Measurements from ENCODE around the gene VAV2.

VAV2 gene

GRCh38 chr9:134004131-134004873 is 12.2 kb upstream of the VAV2 start:
- WGBS = 87% methylated on average over 20 of the region's 20 CpGs
- Histone ChIP-seq H3K4me1 (ENCODE audit: insufficient read depth, low read length) (no peaks in the 10 kb centered on the region), H3K4me3 (ENCODE audit: low read length) (no peak overlapping the region), H3K36me3 (ENCODE audit: insufficient read depth, low read length) (no peaks in the 10 kb centered on the region), H3K9me3 (ENCODE audit: insufficient read depth, low read depth, low read length) (no peaks in the 10 kb centered on the region), H3K27ac (ENCODE audit: low read depth, low read length) (no peak overlapping the region), H3K9ac (ENCODE audit: low read depth, low read length) (no peak overlapping the region), H3K27me3 (ENCODE audit: insufficient read depth, low read length) (no peaks in the 10 kb centered on the region)

DNA sequence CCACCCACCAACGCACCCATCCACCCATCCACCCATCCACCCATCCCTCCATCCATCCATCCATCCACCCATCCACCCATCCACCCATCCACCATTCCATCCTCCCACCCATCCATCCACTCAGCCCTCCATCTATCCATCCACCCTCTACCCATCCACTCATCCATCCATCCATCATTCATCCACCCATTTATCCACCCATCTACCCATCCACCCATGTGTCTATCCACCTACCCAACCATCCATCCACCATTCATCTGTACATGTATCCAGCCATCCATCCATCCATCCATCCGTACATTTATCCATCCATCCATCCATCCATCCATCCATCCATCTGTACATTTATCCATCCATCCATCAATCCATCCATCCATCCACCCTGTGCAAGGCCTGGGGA is 11.1 kb upstream of the VAV2 start:
- H3K4me3 ChIP-seq (ENCODE audit: low read length) = no peak overlapping the region
- no peaks in the 10 kb centered on the region for H3K36me3 ChIP-seq (ENCODE audit: insufficient read depth, low read length)
- WGBS = 81% methylated on average over 2 of the region's 2 CpGs
- H3K27me3 ChIP-seq (ENCODE audit: insufficient read depth, low read length) = no peaks in the 10 kb centered on the region
- H3K9ac ChIP-seq (ENCODE audit: low read depth, low read length) = no peak overlapping the region
- no peak overlapping the region for H3K27ac ChIP-seq (ENCODE audit: low read depth, low read length)
- no peaks in the 10 kb centered on the region for H3K9me3 ChIP-seq (ENCODE audit: insufficient read depth, low read depth, low read length)
- no peaks in the 10 kb centered on the region for H3K4me1 ChIP-seq (ENCODE audit: insufficient read depth, low read length)

- H3K36me3 ChIP-seq (ENCODE audit: insufficient read depth, low read length) = no peaks in the 10 kb centered on the region
- no peak overlapping the region for H3K27ac ChIP-seq (ENCODE audit: low read depth, low read length)
- no peak overlapping the region for H3K4me3 ChIP-seq (ENCODE audit: low read length)
- H3K4me1 ChIP-seq (ENCODE audit: insufficient read depth, low read length) = no peaks in the 10 kb centered on the region
- H3K9ac ChIP-seq (ENCODE audit: low read depth, low read length) = no peak overlapping the region
- 83% methylated on average over 2 of the region's 2 CpGs for WGBS
- H3K27me3 ChIP-seq (ENCODE audit: insufficient read depth, low read length) = no peaks in the 10 kb centered on the region
- no peaks in the 10 kb centered on the region for H3K9me3 ChIP-seq (ENCODE audit: insufficient read depth, low read depth, low read length)
Measured at GRCh38 chr9:134002796-134003195, 10.7 kb upstream of the VAV2 start.

DNA sequence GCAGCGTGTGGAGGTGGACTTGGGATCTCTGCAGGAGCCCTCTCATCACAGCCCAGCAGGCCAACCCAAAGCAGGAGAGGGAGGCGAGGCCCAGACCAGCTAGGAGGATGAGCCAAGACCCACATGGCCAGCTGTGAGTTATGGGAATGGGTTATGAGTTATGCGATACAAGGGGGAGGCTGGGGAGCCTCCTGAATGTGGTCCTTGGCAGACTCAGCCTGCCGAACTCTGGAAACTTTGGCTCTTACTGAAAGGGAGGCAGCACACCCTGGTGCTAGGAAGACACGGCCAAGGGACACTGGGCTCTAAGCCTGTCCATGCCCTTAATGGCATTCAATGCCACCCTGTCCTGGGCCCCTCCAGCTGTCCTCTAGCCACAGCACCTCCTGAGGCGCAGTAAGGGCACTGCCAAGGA is 7.7 kb upstream of the VAV2 start:
- 88% methylated on average over 6 of the region's 6 CpGs for WGBS
- Histone ChIP-seq H3K27me3 (ENCODE audit: insufficient read depth, low read length) (no peaks in the 10 kb centered on the region), H3K36me3 (ENCODE audit: insufficient read depth, low read length) (no peaks in the 10 kb centered on the region), H3K9me3 (ENCODE audit: insufficient read depth, low read depth, low read length) (no peaks in the 10 kb centered on the region), H3K27ac (ENCODE audit: low read depth, low read length) (no peak overlapping the region), H3K9ac (ENCODE audit: low read depth, low read length) (no peak overlapping the region), H3K4me1 (ENCODE audit: insufficient read depth, low read length) (no peaks in the 10 kb centered on the region), H3K4me3 (ENCODE audit: low read length) (no peak overlapping the region)

GRCh38 chr9:133998915-133999595 is 6.9 kb upstream of the VAV2 start:
- H3K36me3 ChIP-seq (ENCODE audit: insufficient read depth, low read length) = no peaks in the 10 kb centered on the region
- no peaks in the 10 kb centered on the region for H3K4me1 ChIP-seq (ENCODE audit: insufficient read depth, low read length)
- 92% methylated on average over 1 of the region's 1 CpG for WGBS
- H3K27ac ChIP-seq (ENCODE audit: low read depth, low read length) = no peak overlapping the region
- H3K9ac ChIP-seq (ENCODE audit: low read depth, low read length) = no peak overlapping the region
- no peak overlapping the region for H3K4me3 ChIP-seq (ENCODE audit: low read length)
- no peaks in the 10 kb centered on the region for H3K9me3 ChIP-seq (ENCODE audit: insufficient read depth, low read depth, low read length)
- H3K27me3 ChIP-seq (ENCODE audit: insufficient read depth, low read length) = no peaks in the 10 kb centered on the region

- Histone ChIP-seq H3K9me3 (ENCODE audit: insufficient read depth, low read depth, low read length) (no peaks in the 10 kb centered on the region), H3K4me1 (ENCODE audit: insufficient read depth, low read length) (peaks cover 5% of the 10 kb centered on the region; the same call in 1 of the 2 replicates), H3K36me3 (ENCODE audit: insufficient read depth, low read length) (no peaks in the 10 kb centered on the region), H3K9ac (ENCODE audit: low read depth, low read length) (no peak overlapping the region), H3K27me3 (ENCODE audit: insufficient read depth, low read length) (no peaks in the 10 kb centered on the region), H3K4me3 (ENCODE audit: low read length) (no peak overlapping the region), H3K27ac (ENCODE audit: low read depth, low read length) (no peak overlapping the region)
- 87% methylated on average over 2 of the region's 2 CpGs for WGBS
Measured at GRCh38 chr9:133997584-133997983, 5.5 kb upstream of the VAV2 start.

- Histone ChIP-seq H3K27me3 (ENCODE audit: insufficient read depth, low read length) (no peaks in the 10 kb centered on the region), H3K27ac (ENCODE audit: low read depth, low read length) (no peak overlapping the region), H3K9ac (ENCODE audit: low read depth, low read length) (no peak overlapping the region), H3K36me3 (ENCODE audit: insufficient read depth, low read length) (no peaks in the 10 kb centered on the region), H3K9me3 (ENCODE audit: insufficient read depth, low read depth, low read length) (no peaks in the 10 kb centered on the region), H3K4me1 (ENCODE audit: insufficient read depth, low read length) (peaks cover 5% of the 10 kb centered on the region; the same call in 1 of the 2 replicates), H3K4me3 (ENCODE audit: low read length) (no peak overlapping the region)
- 78% methylated on average over 24 of the region's 24 CpGs for WGBS
Measured at GRCh38 chr9:133996531-133997520, 4.7 kb upstream of the VAV2 start.

DNA sequence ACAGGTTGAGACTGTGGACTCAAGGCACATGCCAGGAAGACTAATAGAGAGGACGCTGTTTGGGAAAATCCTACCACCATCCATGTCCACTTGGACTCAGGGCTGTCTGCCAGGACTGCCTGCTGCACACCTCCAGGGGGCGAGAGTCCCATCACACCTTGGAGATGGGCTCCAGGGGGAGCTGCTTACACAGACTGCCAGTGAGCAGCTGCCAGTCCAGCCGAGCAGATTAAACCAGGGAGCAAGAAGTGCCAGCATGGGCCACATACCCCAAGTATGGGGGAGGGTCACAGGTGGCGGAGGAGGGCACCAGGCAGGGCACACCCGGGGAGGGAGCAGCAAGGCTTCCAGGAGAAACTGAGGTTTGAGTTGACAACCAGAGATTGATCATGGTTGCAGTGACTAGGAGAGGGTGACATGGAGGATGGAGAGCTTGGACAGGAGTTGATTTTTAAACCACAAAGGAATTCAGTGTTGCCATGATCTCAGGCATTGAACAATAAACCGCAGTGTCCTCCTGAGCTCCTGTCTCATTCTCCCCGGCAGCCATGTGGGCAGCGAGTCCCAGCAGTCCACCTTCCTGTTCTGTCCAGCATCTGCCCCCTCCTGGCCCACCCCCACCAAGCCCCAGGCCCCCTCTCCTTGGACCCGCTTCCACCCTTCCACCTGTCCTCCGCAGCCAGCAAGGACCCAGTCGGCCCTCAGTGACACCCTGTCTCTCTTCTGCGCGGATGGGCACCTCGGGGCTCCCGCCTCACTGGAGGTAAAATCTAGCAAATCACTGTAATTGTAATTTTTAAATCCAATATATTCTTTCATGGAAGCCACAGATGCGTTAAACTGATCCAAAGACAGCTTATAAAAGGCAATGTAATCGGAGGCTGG is 3.1 kb upstream of the VAV2 start:
- no peak overlapping the region for H3K9ac ChIP-seq (ENCODE audit: low read depth, low read length)
- no peaks in the 10 kb centered on the region for H3K9me3 ChIP-seq (ENCODE audit: insufficient read depth, low read depth, low read length)
- no peaks in the 10 kb centered on the region for H3K36me3 ChIP-seq (ENCODE audit: insufficient read depth, low read length)
- no peak overlapping the region for H3K27ac ChIP-seq (ENCODE audit: low read depth, low read length)
- no peak overlapping the region for H3K4me3 ChIP-seq (ENCODE audit: low read length)
- no peaks in the 10 kb centered on the region for H3K27me3 ChIP-seq (ENCODE audit: insufficient read depth, low read length)
- 90% methylated on average over 17 of the region's 17 CpGs for WGBS
- peaks cover 5% of the 10 kb centered on the region; the same call in 1 of the 2 replicates for H3K4me1 ChIP-seq (ENCODE audit: insufficient read depth, low read length)

DNA sequence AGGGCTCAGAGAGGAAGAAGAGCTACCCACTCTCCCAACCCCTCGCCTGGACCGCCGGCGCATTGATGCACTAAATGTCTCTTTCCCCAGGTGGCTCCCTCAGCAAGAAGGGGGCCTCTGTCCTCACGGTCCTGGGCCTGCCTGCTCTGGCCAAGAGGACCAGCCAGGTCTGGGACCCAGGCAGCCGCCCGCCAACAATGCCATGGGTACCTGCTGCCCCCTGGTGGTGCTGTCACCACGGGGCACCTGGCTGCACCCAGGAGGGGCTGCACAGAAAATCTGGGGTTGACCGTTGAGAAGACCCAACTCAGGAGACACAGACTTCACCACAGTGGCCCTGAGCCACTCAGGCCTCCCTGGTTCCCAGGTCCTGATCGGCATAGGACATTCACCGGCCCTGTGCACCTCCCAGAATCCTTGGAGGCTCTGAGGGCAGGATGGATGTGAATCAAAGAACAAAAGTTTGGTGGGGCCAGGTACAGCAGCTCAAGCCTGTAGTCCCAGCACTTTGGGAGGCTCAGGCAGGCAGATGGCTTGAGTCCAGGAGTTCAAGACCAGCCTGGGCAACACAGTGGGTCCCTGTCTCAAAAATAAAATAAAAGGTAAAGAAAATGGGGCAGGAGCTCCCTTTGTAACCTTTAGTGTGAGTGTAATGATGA is 2.4 kb upstream of the VAV2 start:
- Histone ChIP-seq H3K9ac (ENCODE audit: low read depth, low read length) (no peak overlapping the region), H3K36me3 (ENCODE audit: insufficient read depth, low read length) (no peaks in the 10 kb centered on the region)

More for the DNA sequence above, 2.4 kb upstream of the VAV2 start:
- Histone ChIP-seq H3K4me1 (ENCODE audit: insufficient read depth, low read length) (peaks cover 5% of the 10 kb centered on the region; the same call in 1 of the 2 replicates), H3K27ac (ENCODE audit: low read depth, low read length) (no peak overlapping the region), H3K27me3 (ENCODE audit: insufficient read depth, low read length) (no peaks in the 10 kb centered on the region), H3K9me3 (ENCODE audit: insufficient read depth, low read depth, low read length) (no peaks in the 10 kb centered on the region), H3K4me3 (ENCODE audit: low read length) (no peak overlapping the region)
- WGBS = 15% methylated on average over 11 of the region's 11 CpGs

All from HUES64 (cell line).